WTC11 (cell line): ENCODE measurements around the gene NRG2.

Source experiments
- CTCF ChIP-seq: fragments of 200-600 bp; IDR thresholded peaks from 2 replicates; pipeline ENCODE4 v1.8.0; 2022; ENCODE audit warnings: antibody characterized with exemption
- MXD4 ChIP-seq: fragments of 250-450 bp; sonication (Bioruptor Pico); IDR thresholded peaks from 2 replicates; pipeline ENCODE4 v1.8.0; 2021; ENCODE audit warnings: mild to moderate bottlenecking, moderate library complexity, borderline replicate concordance
- SOX15 ChIP-seq: fragments of 250-450 bp; sonication (Bioruptor Pico); IDR thresholded peaks from 2 replicates; pipeline ENCODE4 v1.9.0; 2021; ENCODE audit warnings: mild to moderate bottlenecking

GRCh38 chr5:139863361-139863760, 179.7 kb downstream of the NRG2 start:
- no peak for TF ChIP-seq CTCF
- TF ChIP-seq MXD4 (CRISPR knock-in tag), result no peak
- no peak for TF ChIP-seq SOX15 (CRISPR knock-in tag)
